Body of pancreas (tissue), 4 donors: ENCODE results near the gene RAB26.
"Not testable (repeated sequence)": the region's sequence is repeated elsewhere in the genome, so short reads cannot be mapped to it uniquely, and the experiment has no call there.

Experiments used
- POLR2A ChIP-seq, 3 donors: fragments of 450-650 bp; IDR thresholded peaks; one replicate each; pipeline ENCODE4 v1.6.1; 2016; ENCODE audit warnings: antibody characterized with exemption in 3 of 3, mild to moderate bottlenecking in 2 of 3
- TF ChIP-seq, protein P1 (sequence below), 7 experiments: fragments of 450-650 bp in 4 of 7; fragments of 200-600 bp in 3 of 7; sonication (generic) in 3 of 7; IDR thresholded peaks; one replicate each; pipeline ENCODE4 v1.5.1; 2016 to 2019; ENCODE audit warnings: antibody characterized with exemption in 7 of 7

DNA sequence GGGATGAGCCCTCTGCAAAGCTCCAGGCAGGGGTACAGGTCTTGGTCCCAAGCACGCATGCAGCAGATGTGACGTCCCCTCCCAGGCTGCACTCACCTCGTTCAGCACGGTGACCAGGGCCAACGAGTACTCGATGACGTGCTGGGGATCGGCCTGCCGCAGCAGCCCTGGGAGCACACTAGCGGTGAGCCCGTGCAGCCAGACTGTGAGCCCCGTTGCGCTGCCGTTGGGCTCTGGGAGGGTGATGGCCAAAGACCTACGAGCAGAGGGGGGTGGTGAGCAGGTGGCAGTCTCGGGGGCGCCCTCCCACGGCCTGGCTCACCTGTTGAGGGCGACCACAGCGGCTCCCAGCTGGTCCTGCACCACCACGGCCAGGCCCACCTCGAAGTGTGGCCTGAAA lies 42.7 kb upstream of the RAB26 start:
- TF ChIP-seq, protein P1, sequence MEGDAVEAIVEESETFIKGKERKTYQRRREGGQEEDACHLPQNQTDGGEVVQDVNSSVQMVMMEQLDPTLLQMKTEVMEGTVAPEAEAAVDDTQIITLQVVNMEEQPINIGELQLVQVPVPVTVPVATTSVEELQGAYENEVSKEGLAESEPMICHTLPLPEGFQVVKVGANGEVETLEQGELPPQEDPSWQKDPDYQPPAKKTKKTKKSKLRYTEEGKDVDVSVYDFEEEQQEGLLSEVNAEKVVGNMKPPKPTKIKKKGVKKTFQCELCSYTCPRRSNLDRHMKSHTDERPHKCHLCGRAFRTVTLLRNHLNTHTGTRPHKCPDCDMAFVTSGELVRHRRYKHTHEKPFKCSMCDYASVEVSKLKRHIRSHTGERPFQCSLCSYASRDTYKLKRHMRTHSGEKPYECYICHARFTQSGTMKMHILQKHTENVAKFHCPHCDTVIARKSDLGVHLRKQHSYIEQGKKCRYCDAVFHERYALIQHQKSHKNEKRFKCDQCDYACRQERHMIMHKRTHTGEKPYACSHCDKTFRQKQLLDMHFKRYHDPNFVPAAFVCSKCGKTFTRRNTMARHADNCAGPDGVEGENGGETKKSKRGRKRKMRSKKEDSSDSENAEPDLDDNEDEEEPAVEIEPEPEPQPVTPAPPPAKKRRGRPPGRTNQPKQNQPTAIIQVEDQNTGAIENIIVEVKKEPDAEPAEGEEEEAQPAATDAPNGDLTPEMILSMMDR (IDR thresholded peaks at IDR 0.05): not testable (repeated sequence)
- not testable (repeated sequence) for TF ChIP-seq POLR2A (IDR thresholded peaks at IDR 0.05)
